Transverse colon (tissue), 4 donors: ENCODE results near the gene CDKN2B-AS1. TPM values are rescaled to one million over a fixed set of nuclear protein-coding genes. Genes with fewer than 3 reads are reported as not detected.

Source experiments
- DNase-seq: peaks from one replicate; pipeline ENCODE4 v3.0.0-alpha.2; 2019
- H3K27ac ChIP-seq, 4 donors: fragments of 200-600 bp; sonication (generic); 2 replicates each; pipeline ENCODE4 v1.5.1; 2016 to 2018; ENCODE audit warnings: inconsistent platforms in 4 of 4
- H3K27me3 ChIP-seq: fragments of 200-600 bp; sonication (generic); 2 replicates; pipeline ENCODE4 v1.5.1; 2017; ENCODE audit warnings: inconsistent platforms
- H3K36me3 ChIP-seq, 4 donors: fragments of 200-600 bp; sonication (generic); 2 replicates each; pipeline ENCODE4 v1.5.1; 2017 to 2019; ENCODE audit warnings: inconsistent platforms in 4 of 4
- H3K4me1 ChIP-seq, 4 donors: fragments of 200-600 bp; sonication (generic); 2 replicates each; pipeline ENCODE4 v1.5.1; 2017 to 2020; ENCODE audit warnings: inconsistent platforms in 4 of 4
- H3K4me3 ChIP-seq, 4 donors: fragments of 200-600 bp; sonication (generic); 1 replicate in 1 of 4; 2 replicates in 3 of 4; pipeline versions ENCODE4 v1.5.1 to v1.6.1; 2017 to 2019; ENCODE audit warnings: inconsistent platforms in 4 of 4
- H3K9me3 ChIP-seq, 2 donors: fragments of 200-600 bp; sonication (generic); 2 replicates each; pipeline ENCODE4 v1.5.1; 2017 to 2019; ENCODE audit warnings: inconsistent platforms in 2 of 2
- EP300 ChIP-seq: sonication (generic); formaldehyde crosslinking; IDR thresholded peaks from one replicate; pipeline ENCODE4 v1.6.1; 2017; ENCODE audit warnings: antibody characterized with exemption, low read depth
- POLR2A ChIP-seq: fragments of 450-650 bp; IDR thresholded peaks from one replicate; pipeline ENCODE4 v1.6.1; 2016; ENCODE audit warnings: antibody characterized with exemption, mild to moderate bottlenecking, moderate library complexity
- POLR2AphosphoS5 ChIP-seq, 3 donors: sonication (generic); formaldehyde crosslinking; IDR thresholded peaks; one replicate each; pipeline ENCODE4 v1.6.1; 2016; ENCODE audit warnings: antibody characterized with exemption in 3 of 3
- WGBS, 2 donors: methylation state at CpG; one replicate each; pipeline ENCODE4 v1.1.5; 2018; ENCODE audit warnings: low coverage in 1 of 2; 5-methylcytosine and 5-hydroxymethylcytosine counted together
- in situ Hi-C, 4 donors: fragments of 200-750 bp; cut with MboI; loops; one replicate each; pipeline versions ENCODE4 v1.15.0 to v1.15.1; 2017; ENCODE audit warnings: low sequenced_read_pairs in 3 of 4, low pct_ligation_motif_present in 1 of 4, low pct_unique_long_range_greater_than_20kb in 1 of 4
- intact Hi-C: fragments of 100-400 bp; cut with DNase I; formaldehyde crosslinking; loops from one replicate; pipeline ENCODE4 v1.15.1; 2023; ENCODE audit warnings: low total_unique reads
- total RNA-seq, 4 donors: library from RNA; depleted of rRNA; stranded (reverse); fragments of >200 nt; gene quantifications; one replicate each; pipeline ENCODE4 v1.1.0, GENCODE V29; 2016
- TF ChIP-seq, protein P1 (sequence below), 5 experiments: fragments of 200-600 bp in 3 of 5; fragments of 450-650 bp in 2 of 5; sonication (generic) in 3 of 5; IDR thresholded peaks; 1 replicate in 2 of 5; 2 replicates in 3 of 5; pipeline ENCODE4 v1.5.1; 2016 to 2017; ENCODE audit warnings: antibody characterized with exemption in 5 of 5, inconsistent platforms in 3 of 5, mild to moderate bottlenecking in 2 of 5, moderate library complexity in 1 of 5

Gene CDKN2B-AS1
- total RNA-seq, 4 donors from 2014 or later = 1.00 to 152 (median 46.0) TPM

DNA sequence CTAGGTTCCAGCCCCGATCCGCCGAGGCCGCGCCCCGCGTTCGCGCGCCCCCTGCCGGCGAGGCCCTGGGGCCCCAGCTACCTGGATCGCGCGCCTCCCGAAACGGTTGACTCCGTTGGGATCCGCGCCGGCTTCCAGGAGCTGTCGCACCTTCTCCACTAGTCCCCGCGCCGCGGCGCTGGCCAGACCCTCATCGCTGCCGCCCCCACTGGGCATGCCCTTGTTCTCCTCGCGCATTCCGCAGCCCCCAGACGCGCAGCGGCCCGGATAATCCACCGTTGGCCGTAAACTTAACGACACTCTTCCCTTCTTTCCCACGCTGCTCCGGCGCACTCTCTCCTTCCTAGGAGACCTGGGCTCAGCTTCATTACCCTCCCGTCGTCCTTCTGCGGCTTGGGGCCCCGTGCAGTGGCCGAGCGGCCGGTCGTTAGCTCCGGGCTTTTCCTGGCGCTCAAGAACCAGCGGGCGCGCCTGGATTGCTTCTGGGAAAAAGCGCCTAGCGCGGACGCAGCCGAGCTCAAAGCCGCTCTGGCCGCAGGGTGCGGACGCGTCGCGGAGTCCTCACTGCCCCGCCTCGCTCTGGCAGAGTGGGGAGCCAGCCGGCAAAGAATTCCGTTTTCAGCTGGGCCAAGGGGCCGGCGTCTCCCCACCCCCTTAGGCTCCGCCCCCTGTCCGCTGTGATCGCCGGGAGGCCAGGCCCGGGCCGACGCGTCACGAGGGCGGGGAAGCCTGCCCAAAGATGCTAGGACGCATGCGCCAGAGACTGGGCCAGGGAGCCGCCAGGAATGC lies 14.3 kb downstream of the CDKN2B-AS1 start, which contains the start of gene CDKN2B:
Gene CDKN2B (minus strand): TSS at position 589 of the 789 bp plus-strand sequence. CDS start 352 bp downstream, at position 237.
- Histone ChIP-seq H3K27ac (peak within 1 kb of the TSS; percentile 90 to 95 (median 93)), H3K27me3 (peaks cover 54% of the 10 kb centered on the region)

DNA sequence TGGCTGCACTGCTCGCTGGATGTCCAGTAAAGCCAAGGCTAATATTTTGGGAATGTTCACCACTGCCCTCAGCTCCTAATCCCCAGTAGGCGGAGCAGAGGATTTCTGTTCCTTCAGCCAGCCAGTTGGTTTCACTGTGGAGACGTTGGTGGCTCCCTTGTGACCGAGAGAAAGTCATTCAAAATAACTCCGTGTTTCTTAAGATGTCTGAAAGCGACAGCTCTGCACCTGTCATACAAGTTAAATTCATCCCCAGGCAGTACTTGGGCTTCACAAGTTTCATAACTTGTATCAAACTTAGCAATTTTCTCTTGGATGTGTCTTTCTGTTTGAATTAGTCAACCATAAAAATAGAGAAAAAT lies 14.9 kb downstream of the CDKN2B-AS1 start:
- WGBS, 2 donors = 12% methylated on average over 6 of the region's 6 CpGs; no CpG with 5 or more reads in 1 of the 2 donors
- Histone ChIP-seq H3K27ac (peak overlapping the region; percentile 90 to 95 (median 93)), H3K9me3 (no peaks in the 10 kb centered on the region), H3K27me3 (peaks cover 48% of the 10 kb centered on the region), H3K4me1 (peaks cover 0 to 34% (median 8%) of the 10 kb centered on the region in 4 donors), H3K4me3 (peak overlapping the region in 3 of 4 donors; percentile 55 to 76 (median 65)), H3K36me3 (no peaks in the 10 kb centered on the region)
- in situ Hi-C loops = loop anchor here (10.0 to 25.0 kb wide), 3 partner anchors 195 to 228 kb away; partner anchors contain the start of gene MTAP (in 2 of the 4)
- intact Hi-C loops = no loop called here
- TF ChIP-seq EP300 = no peak
- TF ChIP-seq, protein P1, sequence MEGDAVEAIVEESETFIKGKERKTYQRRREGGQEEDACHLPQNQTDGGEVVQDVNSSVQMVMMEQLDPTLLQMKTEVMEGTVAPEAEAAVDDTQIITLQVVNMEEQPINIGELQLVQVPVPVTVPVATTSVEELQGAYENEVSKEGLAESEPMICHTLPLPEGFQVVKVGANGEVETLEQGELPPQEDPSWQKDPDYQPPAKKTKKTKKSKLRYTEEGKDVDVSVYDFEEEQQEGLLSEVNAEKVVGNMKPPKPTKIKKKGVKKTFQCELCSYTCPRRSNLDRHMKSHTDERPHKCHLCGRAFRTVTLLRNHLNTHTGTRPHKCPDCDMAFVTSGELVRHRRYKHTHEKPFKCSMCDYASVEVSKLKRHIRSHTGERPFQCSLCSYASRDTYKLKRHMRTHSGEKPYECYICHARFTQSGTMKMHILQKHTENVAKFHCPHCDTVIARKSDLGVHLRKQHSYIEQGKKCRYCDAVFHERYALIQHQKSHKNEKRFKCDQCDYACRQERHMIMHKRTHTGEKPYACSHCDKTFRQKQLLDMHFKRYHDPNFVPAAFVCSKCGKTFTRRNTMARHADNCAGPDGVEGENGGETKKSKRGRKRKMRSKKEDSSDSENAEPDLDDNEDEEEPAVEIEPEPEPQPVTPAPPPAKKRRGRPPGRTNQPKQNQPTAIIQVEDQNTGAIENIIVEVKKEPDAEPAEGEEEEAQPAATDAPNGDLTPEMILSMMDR (IDR thresholded peaks at IDR 0.05) = no peak
- no peak for TF ChIP-seq POLR2AphosphoS5 (IDR thresholded peaks at IDR 0.05)
- no peak for TF ChIP-seq POLR2A
- no peak for DNase-seq

More for the DNA sequence above, 14.3 kb downstream of the CDKN2B-AS1 start, which contains the start of gene CDKN2B:
- H3K4me1 ChIP-seq = peaks cover 0 to 34% (median 8%) of the 10 kb centered on the region in 4 donors
- no peaks in the 10 kb centered on the region for H3K9me3 ChIP-seq
- H3K36me3 ChIP-seq = peaks cover 0 to 5% (median 0%) of the 10 kb centered on the region in 4 donors
- intact Hi-C loops = no loop called here
- in situ Hi-C loops = loop anchor here (10.0 to 25.0 kb wide), 3 partner anchors 194 to 228 kb away; partner anchors contain the start of gene MTAP (in 2 of the 4)
- peak; percentile 97 for DNase-seq
- WGBS, 2 donors = 0 to 1% methylated on average over 4 to 74 of the region's 86 CpGs
- peak within 1 kb of the TSS; percentile 55 to 76 (median 66) for H3K4me3 ChIP-seq
- peak; percentile 87 to 96 (median 94) for TF ChIP-seq POLR2AphosphoS5 (IDR thresholded peaks at IDR 0.05)
- TF ChIP-seq, protein P1 (IDR thresholded peaks at IDR 0.05) = peak; percentile 88 to 98 (median 97)
- TF ChIP-seq EP300 = no peak
- TF ChIP-seq POLR2A = peak; percentile 95

DNA sequence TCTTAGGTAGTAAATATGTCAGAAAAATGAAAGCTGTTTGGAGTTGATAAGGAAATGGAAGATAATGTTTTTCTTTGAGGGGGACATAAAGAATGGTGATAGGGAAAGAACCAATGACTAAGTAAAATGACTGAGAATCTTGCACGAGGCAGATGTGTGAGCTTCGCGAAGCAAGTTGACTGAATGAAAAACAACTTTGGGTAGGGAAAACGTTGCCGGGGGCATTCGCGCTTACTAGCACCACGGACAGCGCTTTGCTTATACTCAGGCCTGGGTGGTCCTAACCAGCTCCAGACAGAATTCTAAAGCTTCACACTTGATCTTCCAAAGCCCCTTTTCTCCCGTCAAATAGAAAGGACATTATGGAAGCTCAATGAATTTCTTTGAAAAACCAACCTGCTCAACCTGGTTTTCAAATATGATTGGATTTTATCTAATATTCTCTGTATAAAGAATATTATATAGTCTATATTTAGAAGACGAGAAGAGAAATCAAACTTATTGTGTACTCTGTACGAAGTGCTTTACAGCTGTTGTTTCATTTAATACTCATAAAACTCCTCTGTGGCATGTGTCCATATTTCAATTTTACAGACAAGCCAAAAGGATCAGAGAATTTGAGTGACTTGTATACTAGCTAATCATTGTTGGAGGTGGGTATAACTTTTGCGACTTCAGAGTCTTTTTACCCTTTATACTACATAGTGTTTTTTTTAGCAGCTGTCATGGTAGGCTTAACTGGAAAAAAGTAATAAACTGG lies 16.5 kb downstream of the CDKN2B-AS1 start:
- H3K27ac ChIP-seq = no peak overlapping the region
- H3K36me3 ChIP-seq = no peaks in the 10 kb centered on the region
- peaks cover 32% of the 10 kb centered on the region for H3K27me3 ChIP-seq
- peaks cover 0 to 30% (median 8%) of the 10 kb centered on the region in 4 donors for H3K4me1 ChIP-seq
- intact Hi-C loops = no loop called here
- TF ChIP-seq POLR2AphosphoS5 (IDR thresholded peaks at IDR 0.05) = no peak
- no peak for TF ChIP-seq EP300
- no peaks in the 10 kb centered on the region for H3K9me3 ChIP-seq
- 26 to 36% methylated on average over 13 of the region's 13 CpGs for WGBS, 2 donors
- in situ Hi-C loops = loop anchor here in 3 of 4 donors (25.0 kb wide), 2 partner anchors 199 to 226 kb away; partner anchors contain the start of gene MTAP (in 2 of the 3)
- H3K4me3 ChIP-seq = no peak overlapping the region
- DNase-seq = no peak

DNA sequence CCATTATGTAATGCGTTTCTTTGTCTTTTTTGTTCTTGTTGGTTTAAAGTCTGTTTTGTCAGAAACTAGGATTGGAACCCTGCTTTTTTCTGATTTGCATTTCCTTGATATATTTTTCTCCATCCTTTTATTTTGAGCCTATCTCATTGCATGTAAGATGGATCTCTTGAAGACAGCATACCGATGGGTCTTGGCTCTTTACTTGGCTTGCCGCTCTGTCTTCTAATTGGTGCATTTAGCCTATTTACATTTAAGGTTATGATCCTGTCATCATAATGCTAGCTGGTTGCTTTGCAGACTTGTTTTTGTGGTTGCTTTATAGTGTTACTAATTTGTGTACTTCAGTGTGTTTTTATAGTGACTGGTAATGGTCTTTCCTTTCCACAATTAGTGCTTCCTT lies 27.8 kb downstream of the CDKN2B-AS1 start:
- no peak for DNase-seq
- no peaks in the 10 kb centered on the region for H3K27me3 ChIP-seq
- intact Hi-C loops = no loop called here
- in situ Hi-C loops = loop anchor here in 3 of 4 donors (25.0 kb wide), 2 partner anchors 210 to 215 kb away; partner anchors contain the start of gene MTAP (in 2 of the 3)
- WGBS, 2 donors = 88 to 100% methylated on average over 2 to 3 of the region's 3 CpGs
- H3K9me3 ChIP-seq = no peaks in the 10 kb centered on the region
- H3K27ac ChIP-seq = no peak overlapping the region
- no peak overlapping the region for H3K4me3 ChIP-seq
- no peak for TF ChIP-seq POLR2A
- TF ChIP-seq EP300 = no peak
- TF ChIP-seq, protein P1 (IDR thresholded peaks at IDR 0.05) = no peak
- TF ChIP-seq POLR2AphosphoS5 (IDR thresholded peaks at IDR 0.05) = no peak
- no peaks in the 10 kb centered on the region for H3K4me1 ChIP-seq
- no peaks in the 10 kb centered on the region for H3K36me3 ChIP-seq
